ENCODE measurements around the gene PLXNC1. TPM values are rescaled to one million over a fixed set of nuclear protein-coding genes. Genes with fewer than 3 reads are reported as not detected.

The PLXNC1 gene
- total and polyA plus RNA-seq, 4 donors, result 0.71 to 12.0 (median 3.3) TPM

- TF ChIP-seq MAX (IDR thresholded peaks at IDR 0.05) (no peak), ZBTB33 (IDR thresholded peaks at IDR 0.05) (no peak), RXRA (IDR thresholded peaks at IDR 0.05) (no peak), FOXA1 (IDR thresholded peaks at IDR 0.05) (no peak), HNF4A (conservative IDR thresholded peaks at IDR 0.05) (no peak), HNF4G (IDR thresholded peaks at IDR 0.05) (no peak), RAD21 (IDR thresholded peaks at IDR 0.05) (no peak)
Observed at GRCh38 chr12:94190623-94191022, 42.2 kb downstream of the PLXNC1 start (continued).

GRCh38 chr12:94191023-94191422 lies 42.6 kb downstream of the PLXNC1 start:
- H3K36me3 ChIP-seq (ENCODE audit: control insufficient read depth in 4 of 4, insufficient read depth in 3 of 4, low read depth in 1 of 4, low read length in 3 of 4), result no peaks in the 10 kb centered on the region
- no peaks in the 10 kb centered on the region for H3K9me3 ChIP-seq (ENCODE audit: control insufficient read depth in 4 of 4, low read length in 3 of 4)
- DNase-seq (ENCODE audit: low spot score), result no peak
- no peak overlapping the region for H3K4me3 ChIP-seq (ENCODE audit: low read depth in 1 of 3, low read length in 3 of 3)
- 96% methylated on average over 2 of the region's 2 CpGs for WGBS
- H3K9ac ChIP-seq (ENCODE audit: low read depth in 1 of 2, low read length in 2 of 2), result no peak overlapping the region
- no peak overlapping the region for H3K27ac ChIP-seq (ENCODE audit: low read depth in 1 of 2, low read length in 2 of 2)
- H3K4me1 ChIP-seq (ENCODE audit: control insufficient read depth in 4 of 4, insufficient read depth in 4 of 4, low read length in 3 of 4), result peaks cover 0 to 4% (median 1%) of the 10 kb centered on the region in 4 donors
- TF ChIP-seq HNF4A (conservative IDR thresholded peaks at IDR 0.05) (no peak), NR2F2 (IDR thresholded peaks at IDR 0.05) (no peak), FOXA1 (IDR thresholded peaks at IDR 0.05) (no peak), EGR1 (IDR thresholded peaks at IDR 0.05; ENCODE audit: low read depth in 2 of 2) (no peak), REST (IDR thresholded peaks at IDR 0.05) (no peak), JUND (IDR thresholded peaks at IDR 0.05) (no peak), SP1 (IDR thresholded peaks at IDR 0.05) (no peak), YY1 (IDR thresholded peaks at IDR 0.05) (no peak), FOXA2 (IDR thresholded peaks at IDR 0.05) (no peak), RAD21 (IDR thresholded peaks at IDR 0.05) (no peak), ATF3 (IDR thresholded peaks at IDR 0.05) (no peak), CTCF (IDR thresholded peaks at IDR 0.05; ENCODE audit: low read depth, low read length, missing input control) (no peak), ZBTB33 (IDR thresholded peaks at IDR 0.05) (no peak), TAF1 (conservative IDR thresholded peaks at IDR 0.05) (no peak)
- H3K27me3 ChIP-seq (ENCODE audit: control insufficient read depth in 4 of 4, insufficient read depth in 4 of 4, low read length in 3 of 4), result no peaks in the 10 kb centered on the region
